Endothelial cell of umbilical vein (primary cell): ENCODE measurements around the gene SHBG. TPM values are rescaled to one million over a fixed set of nuclear protein-coding genes. Genes with fewer than 3 reads are reported as not detected.
"Not testable (repeated sequence)": the region's sequence is repeated elsewhere in the genome, so short reads cannot be mapped to it uniquely, and the experiment has no call there.

Experiments
- BruUV-seq: library from RNA; stranded (reverse); fragments of 400-500 nt; replicated peaks from 2 replicates; lab custom pipeline; 2021; lab: Mats Ljungman, UMichigan
- CTCF ChIA-PET: fragments of 300-600, 350-600 bp; sonication (Branson Sonifier 250); formaldehyde crosslinking; loops from one replicate; lab custom pipeline; 2021; ENCODE audit warnings: antibody characterized with exemption, inconsistent platforms; lab: Charles Lee
- POLR2A ChIA-PET: fragments of 300-600, 350-600 bp; sonication (Branson Sonifier 250); formaldehyde crosslinking; loops from one replicate; lab custom pipeline; 2021; ENCODE audit warnings: antibody characterized with exemption, inconsistent platforms; lab: Charles Lee
- DNase-seq: peaks from one replicate; pipeline ENCODE4 v3.0.0-alpha.2; 2011; ENCODE audit warnings: low read depth, low spot score
- FAIRE-seq: peaks from 2 replicates; lab custom pipeline; 2011; peaks lifted over from hg19 to GRCh38; lab: Jason Lieb, UNC
- H2AFZ ChIP-seq: 2 replicates; pipeline ENCODE4 v1.6.0; 2012; ENCODE audit warnings: low read depth, low read length, control low read depth, inconsistent platforms
- H3K27ac ChIP-seq: 2 replicates; pipeline ENCODE4 v1.5.1; 2011; ENCODE audit warnings: low read depth, mild to moderate bottlenecking, control low read depth, low read length, moderate library complexity; ENCODE audit not compliant: insufficient read depth
- H3K27me3 ChIP-seq, 2 experiments: 2 replicates each; pipeline versions ENCODE4 v1.6.0 to v1.6.1; 2011; ENCODE audit warnings: low read length in 2 of 2, mixed read lengths in 1 of 2; ENCODE audit not compliant: control insufficient read depth in 2 of 2, insufficient read depth in 2 of 2
- H3K36me3 ChIP-seq, 2 experiments: 2 replicates in 1 of 2; 3 replicates in 1 of 2; pipeline ENCODE4 v1.5.1; 2011; ENCODE audit warnings: low read length in 2 of 2, mild to moderate bottlenecking in 1 of 2, moderate library complexity in 1 of 2; ENCODE audit not compliant: control insufficient read depth in 2 of 2, insufficient read depth in 2 of 2; ENCODE audit errors: extremely low read depth in 1 of 2
- H3K4me1 ChIP-seq: 3 replicates; pipeline ENCODE4 v1.5.1; 2011; ENCODE audit warnings: mild to moderate bottlenecking, low read length; ENCODE audit not compliant: control insufficient read depth, insufficient read depth; ENCODE audit errors: extremely low read depth
- H3K4me2 ChIP-seq: 2 replicates; pipeline ENCODE4 v1.6.1; 2011; ENCODE audit warnings: low read length, control low read depth, mixed read lengths; ENCODE audit not compliant: insufficient read depth
- H3K4me3 ChIP-seq, 3 experiments: fragments of 200-600 bp in 1 of 3; sonication (generic), shearing (Covaris generic) in 1 of 3; replicated peaks in 1 of 3; 2 replicates each; pipeline ENCODE4 v1.5.1; 2011 to 2016; ENCODE audit warnings: control low read depth in 3 of 3, low read length in 3 of 3, mild to moderate bottlenecking in 2 of 3, inconsistent platforms in 1 of 3, low read depth in 1 of 3, moderate library complexity in 1 of 3; ENCODE audit not compliant: insufficient read depth in 1 of 3
- H3K79me2 ChIP-seq: 2 replicates; pipeline ENCODE4 v1.6.0; 2012; ENCODE audit warnings: low read length, inconsistent platforms; ENCODE audit not compliant: control insufficient read depth, insufficient read depth
- H3K9ac ChIP-seq: replicated peaks from 2 replicates; pipeline ENCODE3; 2011; ENCODE audit warnings: low read length, control low read depth; ENCODE audit not compliant: insufficient read depth; ENCODE audit errors: extremely low read depth
- H3K9me1 ChIP-seq: replicated peaks from 3 replicates; pipeline ENCODE4 v1.6.0; 2011; ENCODE audit warnings: mild to moderate bottlenecking, low read length; ENCODE audit not compliant: control insufficient read depth, insufficient read depth; ENCODE audit errors: extremely low read depth
- H3K9me3 ChIP-seq: replicated peaks from 2 replicates; pipeline ENCODE4 v1.5.1; 2012; ENCODE audit warnings: low read length, inconsistent platforms; ENCODE audit not compliant: control insufficient read depth, insufficient read depth
- H4K20me1 ChIP-seq: replicated peaks from 2 replicates; pipeline ENCODE3; 2011; ENCODE audit warnings: mild to moderate bottlenecking, low read length; ENCODE audit not compliant: control insufficient read depth, insufficient read depth; ENCODE audit errors: extremely low read depth
- FOS ChIP-seq: IDR thresholded peaks from 2 replicates; pipeline ENCODE4 v1.6.1; 2011; ENCODE audit warnings: mild to moderate bottlenecking, low read length, moderate library complexity, borderline replicate concordance; ENCODE audit not compliant: insufficient read depth
- MYC ChIP-seq: IDR thresholded peaks from one replicate; pipeline ENCODE4 v1.6.1; 2011; ENCODE audit warnings: mild to moderate bottlenecking, low read depth, low read length
- POLR2AphosphoS5 ChIP-seq: IDR thresholded peaks from 2 replicates; pipeline ENCODE4 v1.6.1; 2012; ENCODE audit warnings: low read depth, mild to moderate bottlenecking, control low read depth, low read length, moderate library complexity; ENCODE audit not compliant: insufficient read depth
- dilution Hi-C: fragments of 300-500 bp; cut with MboI; formaldehyde crosslinking; loops from one replicate; pipeline ENCODE4 v1.15.0; 2019; ENCODE audit warnings: low sequenced_read_pairs; ENCODE audit not compliant: extremely low pct_ligation_motif_present
- intact Hi-C: fragments of 100-400 bp; cut with micrococcal nuclease; formaldehyde crosslinking; loops from one replicate; pipeline ENCODE4 v1.10.0; 2022
- polyA plus RNA-seq, 4 experiments: library from polyadenylated mRNA; depleted of rRNA in 3 of 4; stranded (reverse) in 3 of 4; unstranded in 1 of 4; fragments of >200 nt; gene quantifications; 2 replicates each; pipeline versions ENCODE4 v1.2.1 to v1.2.3, GENCODE V29; 2011 to 2012; ENCODE audit warnings: missing spikeins in 1 of 4
- total RNA-seq: library from RNA; stranded (reverse); gene quantifications from 2 replicates; pipeline ENCODE4 v1.2.3, GENCODE V29; 2021

The SHBG gene
- total and polyA plus RNA-seq, 2 donors (not counting 3 experiments of a cell fraction or from before 2014, with no cell fraction given), result 0.51 TPM; not detected in 1

DNA sequence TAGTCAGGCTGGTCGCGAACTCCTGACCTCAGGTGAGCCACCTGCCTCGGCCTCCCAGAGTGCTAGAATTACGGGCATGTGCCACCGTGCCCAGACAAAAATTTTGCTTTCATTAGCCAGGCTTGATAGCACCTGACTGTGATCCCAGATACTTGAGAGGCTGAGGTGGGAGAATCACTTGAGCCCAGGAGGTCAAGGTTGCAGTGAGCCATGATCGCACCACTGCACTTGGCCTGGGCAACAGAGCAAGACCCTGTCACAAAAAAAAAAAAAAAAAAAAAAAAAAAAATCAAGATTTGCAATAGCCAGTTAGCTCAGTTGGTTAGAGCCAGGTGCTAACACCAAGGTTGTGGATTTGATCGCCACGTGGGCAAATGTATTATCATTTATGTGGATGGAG, 9.1 kb upstream of the SHBG start:
- no peak overlapping the region for H3K9ac ChIP-seq
- ChIA-PET CTCF (no interaction called here), POLR2A (no interaction called here)
- H3K4me2 ChIP-seq, result no peak overlapping the region
- no peaks in the 10 kb centered on the region for H3K79me2 ChIP-seq
- no peaks in the 10 kb centered on the region for H3K9me1 ChIP-seq
- BruUV-seq, result no TSS peak
- no peaks in the 10 kb centered on the region for H4K20me1 ChIP-seq
- H3K4me1 ChIP-seq, result no peaks in the 10 kb centered on the region
- dilution Hi-C loops (no loop called here), intact Hi-C loops (no loop called here)
- no peaks in the 10 kb centered on the region for H3K36me3 ChIP-seq
- H3K27me3 ChIP-seq, result no peaks in the 10 kb centered on the region
- no peak for TF ChIP-seq POLR2AphosphoS5
- no peak overlapping the region for H2AFZ ChIP-seq
- FAIRE-seq (no peak), DNase-seq (no peak)
- H3K9me3 ChIP-seq, result no peaks in the 10 kb centered on the region
- H3K4me3 ChIP-seq, result no peak overlapping the region
- no peak overlapping the region for H3K27ac ChIP-seq

DNA sequence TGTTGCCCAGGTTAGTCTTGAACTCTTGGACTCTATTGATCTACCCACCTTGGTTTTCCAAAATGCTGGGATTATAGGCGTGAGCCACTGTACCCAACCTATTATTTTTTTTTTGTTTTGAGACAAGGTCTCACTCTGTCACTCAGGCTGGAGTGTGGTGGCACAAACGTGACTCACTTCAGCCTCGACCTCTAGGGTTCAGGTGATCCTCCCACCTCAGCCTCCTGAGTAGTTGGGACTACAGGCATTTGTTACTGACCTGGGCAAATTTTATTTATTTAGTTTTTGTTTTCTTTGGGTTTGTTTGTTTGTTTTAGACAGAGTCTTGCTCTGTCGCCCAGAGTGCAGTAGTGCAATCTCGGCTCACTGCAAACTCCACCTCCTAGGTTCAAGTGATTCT, 6.3 kb upstream of the SHBG start:
- Histone ChIP-seq H4K20me1 (no peaks in the 10 kb centered on the region), H3K4me3 (no peak overlapping the region), H3K4me1 (no peaks in the 10 kb centered on the region), H2AFZ (no peak overlapping the region), H3K9me1 (no peaks in the 10 kb centered on the region), H3K4me2 (no peak overlapping the region), H3K9ac (no peak overlapping the region), H3K27me3 (no peaks in the 10 kb centered on the region), H3K36me3 (peaks cover 0 to 2% of the 10 kb centered on the region in 2 experiments), H3K9me3 (no peaks in the 10 kb centered on the region), H3K79me2 (no peaks in the 10 kb centered on the region), H3K27ac (no peak overlapping the region)
- CTCF ChIA-PET, result interaction anchor here (1.1 kb wide), 1 partner anchor 64 kb away, joined by 4 read pairs; the partner anchor contains the start of gene TP53
- BruUV-seq, result no TSS peak
- DNase-seq, result no peak
- TF ChIP-seq MYC (no peak), FOS (no peak)
- FAIRE-seq, result no peak
- POLR2A ChIA-PET, result no interaction called here
- intact Hi-C loops (no loop called here), dilution Hi-C loops (no loop called here)

DNA sequence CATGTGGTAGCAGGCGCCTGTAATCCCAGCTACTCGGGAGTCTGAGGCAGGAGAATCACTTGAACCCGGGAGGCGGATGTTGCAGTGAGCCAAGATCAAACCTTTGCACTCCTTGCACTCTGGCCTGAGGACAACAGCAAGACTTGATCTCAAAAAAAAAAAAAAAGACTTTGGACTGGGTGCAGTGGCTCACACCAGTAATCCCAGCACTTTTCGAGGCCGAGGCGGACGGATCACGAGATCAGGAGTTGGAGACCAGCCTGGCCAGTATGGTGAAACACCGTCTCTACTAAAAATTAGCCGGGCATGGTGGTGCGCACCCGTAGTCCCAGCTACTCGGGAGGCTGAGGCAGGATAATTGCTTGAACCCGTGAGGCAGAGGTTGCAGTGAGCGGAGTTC, 4.2 kb upstream of the SHBG start:
- H3K36me3 ChIP-seq, dilution Hi-C loops, H3K4me3 ChIP-seq, H3K4me2 ChIP-seq, DNase-seq, H4K20me1 ChIP-seq, H3K79me2 ChIP-seq, H2AFZ ChIP-seq, H3K4me1 ChIP-seq, BruUV-seq, H3K9ac ChIP-seq, H3K27me3 ChIP-seq, H3K9me1 ChIP-seq, H3K27ac ChIP-seq, intact Hi-C loops, FAIRE-seq, POLR2A ChIA-PET, H3K9me3 ChIP-seq: not testable (repeated sequence)
- CTCF ChIA-PET, result interaction anchor here (1.4 kb wide), 1 partner anchor 62 kb away, joined by 3 read pairs; the partner anchor contains the start of gene TP53
